ENCODE data around the gene DVL3. TPM values are rescaled to one million over a fixed set of nuclear protein-coding genes. Genes with fewer than 3 reads are reported as not detected.

The DVL3 gene
- polyA plus RNA-seq (2011; rRNA removed), result 14.1 and 17.7 TPM in 2 replicates
- 17.9 and 23.2 TPM in 2 replicates for polyA plus RNA-seq (2012; cell fraction: cytosol; rRNA removed)
- 75.3 and 93.6 TPM in 2 replicates for polyA plus RNA-seq (2012; cell fraction: nucleus; rRNA removed)
- 23.6 to 24.4 TPM (median 23.9 TPM) in 3 replicates for polyA plus RNA-seq (2017; fragmentation: RNase III; extraction: RNeasy Plus Mini Kit Qiagen cat#74134 plus additional on column Dnase treatment)
- polyA minus RNA-seq (2011; rRNA and poly(A)+ RNA removed), result 22.2 and 29.2 TPM in 2 replicates

GRCh38 chr3:184154885-184155643 lies at the start of gene DVL3:
Gene DVL3 (plus strand): TSS chr3:184155377. CDS start chr3:184155636, 259 bp downstream.
- FAIRE-seq, result no peak
- peak; percentile 45 to 63 for DNase-seq (ENCODE audit: low read depth in 1 of 2, low spot score in 1 of 2)
- peak within 1 kb of the TSS; percentile 97 for H3K4me2 ChIP-seq
- peak; percentile 78 to 93 for ATAC-seq
- ChIA-PET POLR2A (interaction anchor here (0.7 kb wide), 2 partner anchors 31 to 132 kb away, joined by 3 read pairs; partner anchors contain the start of gene ABCF3), CTCF (interaction anchor here (0.9 to 1.9 kb wide), 4 partner anchors 10 to 260 kb away, joined by 3 to 5 read pairs (median 3); no protein-coding TSS in a partner anchor)
- peak within 1 kb of the TSS; percentile 93 to 99 for H3K27ac ChIP-seq
- no peaks in the 10 kb centered on the region for H3K9me3 ChIP-seq
- peaks cover 8% of the 10 kb centered on the region; the same call in 2 of the 3 replicates for H3K4me1 ChIP-seq
- H3K4me3 ChIP-seq, result peak within 1 kb of the TSS; percentile 86
- 4% methylated on average over 5 of the region's 84 CpGs for WGBS (ENCODE audit: missing lambda C conversion rate)
- TF ChIP-seq HOXA7 (CRISPR knock-in tag; IDR thresholded peaks at IDR 0.05) (no peak), JUNB (IDR thresholded peaks at IDR 0.05) (no peak), E2F6 (IDR thresholded peaks at IDR 0.05; ENCODE audit: borderline replicate concordance, low read depth) (peak; percentile 71; the same call in 1 of the 2 replicates), MAZ (IDR thresholded peaks at IDR 0.05; ENCODE audit: borderline replicate concordance, low read depth, low read length) (no peak), POLR2A (IDR thresholded peaks at IDR 0.05; ENCODE audit: low read length) (peak; percentile 55), PHF8 (IDR thresholded peaks at IDR 0.05; ENCODE audit: borderline replicate concordance, low read depth) (0 out of 2 replicates have a peak, but pooled peaks have one; percentile 31), GATA3 (IDR thresholded peaks at IDR 0.05; ENCODE audit: borderline replicate concordance) (no peak), HES2 (IDR thresholded peaks at IDR 0.05) (no peak), RNF2 (IDR thresholded peaks at IDR 0.05; ENCODE audit: borderline replicate concordance, low read depth) (no peak), CHD2 (IDR thresholded peaks at IDR 0.05; ENCODE audit: low read length, partially characterized antibody) (no peak), RARB (CRISPR knock-in tag; IDR thresholded peaks at IDR 0.05) (no peak), FOSB (CRISPR knock-in tag; IDR thresholded peaks at IDR 0.05) (no peak), KDM1A (IDR thresholded peaks at IDR 0.05; ENCODE audit: low read depth) (no peak), REST (IDR thresholded peaks at IDR 0.05) (no peak), HDAC2 (IDR thresholded peaks at IDR 0.05) (no peak), ZC3H11A (IDR thresholded peaks at IDR 0.05) (no peak), FOXS1 (CRISPR knock-in tag; IDR thresholded peaks at IDR 0.05) (no peak), NPAS2 (CRISPR knock-in tag; IDR thresholded peaks at IDR 0.05; ENCODE audit: borderline replicate concordance) (no peak), MAFK (IDR thresholded peaks at IDR 0.05; ENCODE audit: partially characterized antibody) (no peak), POLR2AphosphoS2 (conservative IDR thresholded peaks at IDR 0.05; ENCODE audit: low read length) (no peak), RAD21 (conservative IDR thresholded peaks at IDR 0.05 in 1 of 2, IDR thresholded peaks at IDR 0.05 in 1 of 2) (no peak), SREBF2 (IDR thresholded peaks at IDR 0.05) (no peak), BCL3 (IDR thresholded peaks at IDR 0.05) (peak; percentile 81), JUN (IDR thresholded peaks at IDR 0.05) (peak in 1 of 2 experiments; percentile 67; a peak in 2 of 5 replicates), CHD4 (IDR thresholded peaks at IDR 0.05; ENCODE audit: borderline replicate concordance) (no peak), TP53 (CRISPR knock-in tag; IDR thresholded peaks at IDR 0.05) (no peak), NFE2L2 (conservative IDR thresholded peaks at IDR 0.05; ENCODE audit: low read length) (no peak), ZSCAN20 (CRISPR knock-in tag; IDR thresholded peaks at IDR 0.05) (no peak), CTCF (IDR thresholded peaks at IDR 0.05) (no peak), ZNF302 (CRISPR knock-in tag; IDR thresholded peaks at IDR 0.05) (no peak), USF2 (IDR thresholded peaks at IDR 0.05) (no peak)

Data from A549 (cell line).